HCT116 (cell line): ENCODE data around the gene SDK2. TPM values are rescaled to one million over a fixed set of nuclear protein-coding genes. Genes with fewer than 3 reads are reported as not detected.

Experiments
- ATAC-seq: fragments of 200-7000 bp; cut with Tn5 transposase; 2 replicates; pipeline ENCODE4 v1.9.1; 2020; ENCODE audit warnings: mild to moderate bottlenecking, moderate library complexity
- BruUV-seq: library from RNA; stranded (reverse); fragments of 400-500 nt; replicated peaks from 2 replicates; lab custom pipeline; 2021; lab: Mats Ljungman, UMichigan
- CTCF ChIA-PET: fragments of 300-600 bp; sonication (Branson Sonifier 250); formaldehyde crosslinking; loops from one replicate; lab custom pipeline; 2021; ENCODE audit warnings: antibody characterized with exemption; lab: Charles Lee
- POLR2A ChIA-PET: fragments of 300-600, 350-600 bp; sonication (Branson Sonifier 250); formaldehyde crosslinking; loops from one replicate; lab custom pipeline; 2021; ENCODE audit warnings: antibody characterized with exemption; lab: Charles Lee
- RAD21 ChIA-PET, 2 experiments: fragments of 300-600 bp; sonication (Branson Sonifier 250); formaldehyde crosslinking; loops; one replicate each; lab custom pipeline; 2023; ENCODE audit warnings: low total read pairs in 2 of 2; ENCODE audit not compliant: uncharacterized antibody in 2 of 2, unreplicated experiment in 2 of 2, low non-redundant PET in 1 of 2; lab: Charles Lee
- DNase-seq: peaks from one replicate; pipeline ENCODE4 v3.0.0-alpha.2; 2010; ENCODE audit warnings: low read depth, low spot score
- H2AFZ ChIP-seq: fragments of 200-600 bp; shearing (Covaris generic), sonication (generic); 2 replicates; pipeline ENCODE4 v1.6.1; 2017; ENCODE audit warnings: low read depth, mixed run types, mixed read lengths, antibody characterized with exemption, low read length; ENCODE audit not compliant: poor library complexity, severe bottlenecking
- H3K27ac ChIP-seq: 2 replicates; pipeline ENCODE4 v1.5.1; 2012; ENCODE audit warnings: low read depth, low read length
- H3K27me3 ChIP-seq: fragments of 200-600 bp; sonication (generic); 2 replicates; pipeline ENCODE4 v1.6.1; 2016; ENCODE audit warnings: mixed run types, low read length, mixed read lengths; ENCODE audit not compliant: insufficient read depth
- H3K36me3 ChIP-seq, 2 experiments: fragments of 200-500 bp in 1 of 2; fragments of 200-600 bp in 1 of 2; sonication (Bioruptor generic) in 1 of 2; sonication (generic) in 1 of 2; 2 replicates each; pipeline versions ENCODE4 v1.5.1 to v1.6.1; 2014 to 2016; ENCODE audit warnings: low read length in 2 of 2, inconsistent platforms in 1 of 2, mixed read lengths in 1 of 2, mixed run types in 1 of 2; ENCODE audit not compliant: insufficient read depth in 2 of 2, control insufficient read depth in 1 of 2
- H3K4me1 ChIP-seq, 2 experiments: fragments of 200-600 bp in 1 of 2; sonication (generic) in 1 of 2; 2 replicates each; pipeline versions ENCODE4 v1.5.1 to v1.6.1; 2012 to 2017; ENCODE audit warnings: low read length in 2 of 2, inconsistent platforms in 1 of 2, mild to moderate bottlenecking in 1 of 2, mixed read lengths in 1 of 2, mixed run types in 1 of 2, moderate library complexity in 1 of 2; ENCODE audit not compliant: insufficient read depth in 2 of 2, control insufficient read depth in 1 of 2
- H3K4me2 ChIP-seq: fragments of 200-600 bp; sonication (generic); 2 replicates; pipeline ENCODE4 v1.6.1; 2017; ENCODE audit warnings: mixed run types, low read length, mixed read lengths
- H3K4me3 ChIP-seq, 2 experiments: fragments of 200-600 bp in 1 of 2; sonication (generic) in 1 of 2; replicated peaks in 1 of 2; 2 replicates each; pipeline ENCODE4 v1.5.1; 2011 to 2016; ENCODE audit warnings: low read length in 2 of 2, control low read depth in 1 of 2, low read depth in 1 of 2, mild to moderate bottlenecking in 1 of 2, mixed read lengths in 1 of 2, mixed run types in 1 of 2
- H3K79me2 ChIP-seq: fragments of 200-600 bp; sonication (generic); 2 replicates; pipeline ENCODE4 v1.6.1; 2017; ENCODE audit warnings: mild to moderate bottlenecking, mixed run types, low read length, moderate library complexity, mixed read lengths; ENCODE audit not compliant: insufficient read depth
- H3K9ac ChIP-seq: fragments of 200-600 bp; sonication (generic); 2 replicates; pipeline ENCODE4 v1.6.1; 2016; ENCODE audit warnings: low read length, mixed read lengths
- H3K9me2 ChIP-seq: fragments of 200-600 bp; sonication (generic), shearing (Covaris generic); 2 replicates; pipeline ENCODE4 v1.6.1; 2017; ENCODE audit warnings: mixed run types, mild to moderate bottlenecking, moderate library complexity; ENCODE audit not compliant: insufficient read depth
- H3K9me3 ChIP-seq, 2 experiments: fragments of 200-500 bp in 1 of 2; fragments of 200-600 bp in 1 of 2; sonication (Bioruptor generic) in 1 of 2; sonication (generic) in 1 of 2; 2 replicates each; pipeline ENCODE4 v1.6.1; 2014 to 2017; ENCODE audit warnings: low read length in 2 of 2, mixed read lengths in 2 of 2, inconsistent platforms in 1 of 2, low read depth in 1 of 2, mild to moderate bottlenecking in 1 of 2, mixed run types in 1 of 2, moderate library complexity in 1 of 2; ENCODE audit not compliant: control insufficient read depth in 1 of 2, insufficient read depth in 1 of 2
- H4K20me1 ChIP-seq: fragments of 200-600 bp; sonication (generic), shearing (Covaris generic); 2 replicates; pipeline ENCODE4 v1.6.1; 2017; ENCODE audit warnings: mixed run types, mild to moderate bottlenecking, moderate library complexity; ENCODE audit not compliant: insufficient read depth
- ATF3 ChIP-seq: IDR thresholded peaks from 2 replicates; pipeline ENCODE4 v1.6.1; 2012
- CBX3 ChIP-seq: IDR thresholded peaks from 2 replicates; pipeline ENCODE4 v1.6.1; 2012; ENCODE audit warnings: low read depth
- CEBPB ChIP-seq: IDR thresholded peaks from 2 replicates; pipeline ENCODE4 v1.6.1; 2012; ENCODE audit warnings: low read depth
- EZH2 ChIP-seq: fragments of 200-600 bp; sonication (generic); IDR thresholded peaks from 2 replicates; pipeline ENCODE4 v1.6.1; 2017; ENCODE audit warnings: antibody characterized with exemption, mixed run types
- POLR2A ChIP-seq: IDR thresholded peaks from 2 replicates; pipeline ENCODE4 v1.7.0; 2011; ENCODE audit warnings: borderline replicate concordance; ENCODE audit not compliant: insufficient read depth, insufficient read length; ENCODE audit errors: extremely low read depth
- POLR2AphosphoS5 ChIP-seq: IDR thresholded peaks from 2 replicates; pipeline ENCODE4 v1.6.1; 2011; ENCODE audit warnings: mild to moderate bottlenecking, low read depth, low read length, moderate library complexity
- RAD21 ChIP-seq: IDR thresholded peaks from 2 replicates; pipeline ENCODE4 v1.6.1; 2012; ENCODE audit warnings: low read depth, mild to moderate bottlenecking
- SP1 ChIP-seq: IDR thresholded peaks from 2 replicates; pipeline ENCODE4 v1.6.1; 2012; ENCODE audit warnings: low read depth
- SRF ChIP-seq: IDR thresholded peaks from 2 replicates; pipeline ENCODE4 v1.6.1; 2012; ENCODE audit warnings: low read depth
- YY1 ChIP-seq: IDR thresholded peaks from 2 replicates; pipeline ENCODE4 v1.6.1; 2011; ENCODE audit warnings: low read length, low read depth, moderate library complexity, mild to moderate bottlenecking; ENCODE audit not compliant: insufficient replicate concordance; ENCODE audit errors: extremely low read depth
- ZFX ChIP-seq: fragments of 450-650 bp; IDR thresholded peaks from 2 replicates; pipeline ENCODE4 v1.6.1; 2017
- intact Hi-C: fragments of 100-400 bp; cut with micrococcal nuclease; formaldehyde crosslinking; loops from 2 replicates; pipeline ENCODE4 v1.10.0; 2022
- total RNA-seq: library from RNA; stranded (reverse); gene quantifications from one replicate; pipeline ENCODE4 v1.2.1, GENCODE V29; 2021; ENCODE audit not compliant: unreplicated experiment
- TF ChIP-seq, protein P1 (sequence below), 3 experiments: fragments of 200-600 bp in 1 of 3; sonication (generic) in 1 of 3; IDR thresholded peaks in 2 of 3; conservative IDR thresholded peaks in 1 of 3; 2 replicates each; pipeline ENCODE4 v1.5.1; 2012 to 2017; ENCODE audit warnings: low read depth in 2 of 3, low read length in 2 of 3, antibody characterized with exemption in 1 of 3, borderline replicate concordance in 1 of 3, control low read depth in 1 of 3, mild to moderate bottlenecking in 1 of 3, mixed read lengths in 1 of 3, mixed run types in 1 of 3, moderate library complexity in 1 of 3; ENCODE audit not compliant: insufficient read depth in 1 of 3
- TF ChIP-seq, protein P2 (sequence below): IDR thresholded peaks from 2 replicates; pipeline ENCODE4 v1.6.1; 2011; ENCODE audit warnings: mild to moderate bottlenecking, low read length, moderate library complexity; ENCODE audit not compliant: insufficient replicate concordance; ENCODE audit errors: extremely low read depth
- TF ChIP-seq, protein P3 (sequence below): IDR thresholded peaks from 2 replicates; pipeline ENCODE4 v1.6.1; 2012; ENCODE audit warnings: low read depth

SDK2 gene
- total RNA-seq, 1 experiment from 2014 or later: 0.10 TPM

GRCh38 chr17:73482251-73482716 is 162.0 kb downstream of the SDK2 start (continued):
- TF ChIP-seq YY1 (no peak), SP1 (no peak)
- TF ChIP-seq, protein P1, sequence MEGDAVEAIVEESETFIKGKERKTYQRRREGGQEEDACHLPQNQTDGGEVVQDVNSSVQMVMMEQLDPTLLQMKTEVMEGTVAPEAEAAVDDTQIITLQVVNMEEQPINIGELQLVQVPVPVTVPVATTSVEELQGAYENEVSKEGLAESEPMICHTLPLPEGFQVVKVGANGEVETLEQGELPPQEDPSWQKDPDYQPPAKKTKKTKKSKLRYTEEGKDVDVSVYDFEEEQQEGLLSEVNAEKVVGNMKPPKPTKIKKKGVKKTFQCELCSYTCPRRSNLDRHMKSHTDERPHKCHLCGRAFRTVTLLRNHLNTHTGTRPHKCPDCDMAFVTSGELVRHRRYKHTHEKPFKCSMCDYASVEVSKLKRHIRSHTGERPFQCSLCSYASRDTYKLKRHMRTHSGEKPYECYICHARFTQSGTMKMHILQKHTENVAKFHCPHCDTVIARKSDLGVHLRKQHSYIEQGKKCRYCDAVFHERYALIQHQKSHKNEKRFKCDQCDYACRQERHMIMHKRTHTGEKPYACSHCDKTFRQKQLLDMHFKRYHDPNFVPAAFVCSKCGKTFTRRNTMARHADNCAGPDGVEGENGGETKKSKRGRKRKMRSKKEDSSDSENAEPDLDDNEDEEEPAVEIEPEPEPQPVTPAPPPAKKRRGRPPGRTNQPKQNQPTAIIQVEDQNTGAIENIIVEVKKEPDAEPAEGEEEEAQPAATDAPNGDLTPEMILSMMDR (IDR thresholded peaks at IDR 0.05 in 2 of 3, conservative IDR thresholded peaks at IDR 0.05 in 1 of 3; ENCODE audit: borderline replicate concordance in 1 of 3, insufficient read depth in 1 of 3, low read depth in 2 of 3, low read length in 2 of 3): no peak
- TF ChIP-seq, all 23 proteins: peak for 0

GRCh38 chr17:73481676-73482075 is 162.6 kb downstream of the SDK2 start:
- H4K20me1 ChIP-seq: no peaks in the 10 kb centered on the region
- H3K9me3 ChIP-seq: peaks cover 11% of the 10 kb centered on the region in 2 experiments; a peak in 2 of 4 replicates
- intact Hi-C loops: no loop called here
- H3K9ac ChIP-seq: no peak overlapping the region
- H3K79me2 ChIP-seq: no peaks in the 10 kb centered on the region
- no peaks in the 10 kb centered on the region for H3K36me3 ChIP-seq
- H3K4me1 ChIP-seq: no peaks in the 10 kb centered on the region; a peak in 1 of 4 replicates
- no peaks in the 10 kb centered on the region for H3K9me2 ChIP-seq
- no peak overlapping the region for H3K27ac ChIP-seq
- no peaks in the 10 kb centered on the region for H3K27me3 ChIP-seq
- H3K4me2 ChIP-seq: no peak overlapping the region
- no peak for DNase-seq
- H3K4me3 ChIP-seq: no peak overlapping the region
- RAD21 ChIA-PET: no interaction called here
- H2AFZ ChIP-seq: no peak overlapping the region
- CTCF ChIA-PET: no interaction called here
- no TSS peak for BruUV-seq
- no peak for ATAC-seq
- POLR2A ChIA-PET: no interaction called here
- TF ChIP-seq POLR2A (no peak), ATF3 (no peak), CBX3 (no peak), YY1 (no peak), ZFX (no peak), POLR2AphosphoS5 (no peak), RAD21 (no peak), EZH2 (no peak), CEBPB (no peak), SRF (no peak)
- TF ChIP-seq, protein P2, sequence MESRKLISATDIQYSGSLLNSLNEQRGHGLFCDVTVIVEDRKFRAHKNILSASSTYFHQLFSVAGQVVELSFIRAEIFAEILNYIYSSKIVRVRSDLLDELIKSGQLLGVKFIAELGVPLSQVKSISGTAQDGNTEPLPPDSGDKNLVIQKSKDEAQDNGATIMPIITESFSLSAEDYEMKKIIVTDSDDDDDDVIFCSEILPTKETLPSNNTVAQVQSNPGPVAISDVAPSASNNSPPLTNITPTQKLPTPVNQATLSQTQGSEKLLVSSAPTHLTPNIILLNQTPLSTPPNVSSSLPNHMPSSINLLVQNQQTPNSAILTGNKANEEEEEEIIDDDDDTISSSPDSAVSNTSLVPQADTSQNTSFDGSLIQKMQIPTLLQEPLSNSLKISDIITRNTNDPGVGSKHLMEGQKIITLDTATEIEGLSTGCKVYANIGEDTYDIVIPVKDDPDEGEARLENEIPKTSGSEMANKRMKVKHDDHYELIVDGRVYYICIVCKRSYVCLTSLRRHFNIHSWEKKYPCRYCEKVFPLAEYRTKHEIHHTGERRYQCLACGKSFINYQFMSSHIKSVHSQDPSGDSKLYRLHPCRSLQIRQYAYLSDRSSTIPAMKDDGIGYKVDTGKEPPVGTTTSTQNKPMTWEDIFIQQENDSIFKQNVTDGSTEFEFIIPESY: no peak
- TF ChIP-seq, protein P1 (IDR thresholded peaks at IDR 0.05 in 2 of 3, conservative IDR thresholded peaks at IDR 0.05 in 1 of 3; ENCODE audit: borderline replicate concordance in 1 of 3, insufficient read depth in 1 of 3, low read depth in 2 of 3, low read length in 2 of 3): no peak
- TF ChIP-seq, protein P3, sequence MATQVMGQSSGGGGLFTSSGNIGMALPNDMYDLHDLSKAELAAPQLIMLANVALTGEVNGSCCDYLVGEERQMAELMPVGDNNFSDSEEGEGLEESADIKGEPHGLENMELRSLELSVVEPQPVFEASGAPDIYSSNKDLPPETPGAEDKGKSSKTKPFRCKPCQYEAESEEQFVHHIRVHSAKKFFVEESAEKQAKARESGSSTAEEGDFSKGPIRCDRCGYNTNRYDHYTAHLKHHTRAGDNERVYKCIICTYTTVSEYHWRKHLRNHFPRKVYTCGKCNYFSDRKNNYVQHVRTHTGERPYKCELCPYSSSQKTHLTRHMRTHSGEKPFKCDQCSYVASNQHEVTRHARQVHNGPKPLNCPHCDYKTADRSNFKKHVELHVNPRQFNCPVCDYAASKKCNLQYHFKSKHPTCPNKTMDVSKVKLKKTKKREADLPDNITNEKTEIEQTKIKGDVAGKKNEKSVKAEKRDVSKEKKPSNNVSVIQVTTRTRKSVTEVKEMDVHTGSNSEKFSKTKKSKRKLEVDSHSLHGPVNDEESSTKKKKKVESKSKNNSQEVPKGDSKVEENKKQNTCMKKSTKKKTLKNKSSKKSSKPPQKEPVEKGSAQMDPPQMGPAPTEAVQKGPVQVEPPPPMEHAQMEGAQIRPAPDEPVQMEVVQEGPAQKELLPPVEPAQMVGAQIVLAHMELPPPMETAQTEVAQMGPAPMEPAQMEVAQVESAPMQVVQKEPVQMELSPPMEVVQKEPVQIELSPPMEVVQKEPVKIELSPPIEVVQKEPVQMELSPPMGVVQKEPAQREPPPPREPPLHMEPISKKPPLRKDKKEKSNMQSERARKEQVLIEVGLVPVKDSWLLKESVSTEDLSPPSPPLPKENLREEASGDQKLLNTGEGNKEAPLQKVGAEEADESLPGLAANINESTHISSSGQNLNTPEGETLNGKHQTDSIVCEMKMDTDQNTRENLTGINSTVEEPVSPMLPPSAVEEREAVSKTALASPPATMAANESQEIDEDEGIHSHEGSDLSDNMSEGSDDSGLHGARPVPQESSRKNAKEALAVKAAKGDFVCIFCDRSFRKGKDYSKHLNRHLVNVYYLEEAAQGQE: no peak
